GM23248 (cell line): ENCODE data around the gene TLL2.

Experiments
- EZH2 ChIP-seq: fragments of 200-600 bp; sonication (generic); IDR thresholded peaks from 2 replicates; pipeline ENCODE4 v1.6.1; 2018; ENCODE audit warnings: antibody characterized with exemption, mild to moderate bottlenecking; ENCODE audit not compliant: insufficient read depth, poor library complexity, severe bottlenecking
- EZH2phosphoT487 ChIP-seq: fragments of 200-600 bp; sonication (generic); IDR thresholded peaks from 2 replicates; pipeline ENCODE4 v1.6.1; 2018; ENCODE audit warnings: antibody characterized with exemption, moderate library complexity, mild to moderate bottlenecking, low read depth; ENCODE audit not compliant: insufficient read depth

- TF ChIP-seq EZH2phosphoT487 (no peak), EZH2 (no peak)
Measured at GRCh38 chr10:96509017-96509641, 4.6 kb downstream of the TLL2 start.
